Stimulated activated memory B cell treated with anti-CD40 and anti-IgM and Interleukin-4, amounts not matched to agents 10 μg/mL and 1 μg/mL and 100 μg/mL, for 72 hours (primary cell): Measurements from ENCODE around the gene LPAR1.
"Not testable (repeated sequence)": the region's sequence is repeated elsewhere in the genome, so short reads cannot be mapped to it uniquely, and the experiment has no call there.

Source experiments
- ATAC-seq: fragments of 150-1000 bp; cut with Tn5 transposase; 2 replicates; pipeline ENCODE4 v1.10.0; 2021
- H3K27ac Mint-ChIP-seq: one replicate; pipeline ENCODE4 v1.8.0; 2022; ENCODE audit warnings: mild to moderate bottlenecking, mixed read lengths
- H3K27me3 Mint-ChIP-seq: one replicate; pipeline ENCODE4 v1.8.0; 2022; ENCODE audit warnings: mixed read lengths
- H3K36me3 Mint-ChIP-seq: one replicate; pipeline ENCODE4 v1.8.0; 2022; ENCODE audit warnings: mixed read lengths
- H3K4me1 Mint-ChIP-seq: one replicate; pipeline ENCODE4 v1.8.0; 2022; ENCODE audit warnings: mixed read lengths
- H3K4me3 Mint-ChIP-seq: one replicate; pipeline ENCODE4 v1.8.0; 2022; ENCODE audit warnings: mild to moderate bottlenecking, moderate library complexity, mixed read lengths
- H3K9me3 Mint-ChIP-seq: one replicate; pipeline ENCODE4 v1.8.0; 2022; ENCODE audit warnings: mixed read lengths

The LPAR1 gene

GRCh38 chr9:110842169-110842568 is 196.1 kb downstream of the LPAR1 start:
- no peak for ATAC-seq
- Mint-ChIP-seq H3K27me3 (peaks cover 10% of the 10 kb centered on the region), H3K9me3 (peaks cover 11% of the 10 kb centered on the region), H3K4me1 (no peaks in the 10 kb centered on the region), H3K27ac (no peak overlapping the region), H3K36me3 (no peaks in the 10 kb centered on the region), H3K4me3 (no peak overlapping the region)

GRCh38 chr9:110837401-110838005 is 200.8 kb downstream of the LPAR1 start:
- Mint-ChIP-seq H3K27me3 (no peaks in the 10 kb centered on the region), H3K36me3 (no peaks in the 10 kb centered on the region), H3K27ac (no peak overlapping the region), H3K4me3 (no peak overlapping the region), H3K4me1 (no peaks in the 10 kb centered on the region), H3K9me3 (peaks cover 11% of the 10 kb centered on the region)
- ATAC-seq: no peak

GRCh38 chr9:110835859-110836271 is 202.4 kb downstream of the LPAR1 start:
- no peak for ATAC-seq
- no peak overlapping the region for H3K27ac Mint-ChIP-seq
- peaks cover 9% of the 10 kb centered on the region for H3K9me3 Mint-ChIP-seq
- H3K4me1 Mint-ChIP-seq: no peaks in the 10 kb centered on the region
- no peaks in the 10 kb centered on the region for H3K27me3 Mint-ChIP-seq
- H3K4me3 Mint-ChIP-seq: no peak overlapping the region
- H3K36me3 Mint-ChIP-seq: no peaks in the 10 kb centered on the region

GRCh38 chr9:110835404-110835803 is 202.9 kb downstream of the LPAR1 start:
- H3K36me3 Mint-ChIP-seq: no peaks in the 10 kb centered on the region
- no peak overlapping the region for H3K27ac Mint-ChIP-seq
- peaks cover 6% of the 10 kb centered on the region for H3K9me3 Mint-ChIP-seq
- no peaks in the 10 kb centered on the region for H3K4me1 Mint-ChIP-seq
- H3K4me3 Mint-ChIP-seq: no peak overlapping the region
- no peaks in the 10 kb centered on the region for H3K27me3 Mint-ChIP-seq
- ATAC-seq: no peak

- Mint-ChIP-seq H3K27me3 (no peaks in the 10 kb centered on the region), H3K9me3 (peaks cover 5% of the 10 kb centered on the region), H3K4me1 (no peaks in the 10 kb centered on the region), H3K4me3 (no peak overlapping the region), H3K36me3 (no peaks in the 10 kb centered on the region), H3K27ac (no peak overlapping the region)
- no peak for ATAC-seq
Measured at GRCh38 chr9:110832926-110833325, 205.3 kb downstream of the LPAR1 start.

- Mint-ChIP-seq H3K4me3 (no peak overlapping the region), H3K9me3 (peaks cover 4% of the 10 kb centered on the region), H3K36me3 (no peaks in the 10 kb centered on the region), H3K4me1 (no peaks in the 10 kb centered on the region), H3K27me3 (no peaks in the 10 kb centered on the region), H3K27ac (no peak overlapping the region)
- ATAC-seq: no peak
Measured at GRCh38 chr9:110830495-110830894, 207.8 kb downstream of the LPAR1 start.

- no peak for ATAC-seq
- H3K27ac Mint-ChIP-seq: no peak overlapping the region
- H3K36me3 Mint-ChIP-seq: no peaks in the 10 kb centered on the region
Measured at GRCh38 chr9:110828264-110828663, 210.0 kb downstream of the LPAR1 start.

GRCh38 chr9:110826400-110826799 is 211.9 kb downstream of the LPAR1 start:
- H3K9me3 Mint-ChIP-seq: peaks cover 17% of the 10 kb centered on the region
- H3K4me3 Mint-ChIP-seq, H3K27me3 Mint-ChIP-seq, H3K4me1 Mint-ChIP-seq, ATAC-seq, H3K27ac Mint-ChIP-seq, H3K36me3 Mint-ChIP-seq: not testable (repeated sequence)

More at GRCh38 chr9:110828264-110828663, 210.0 kb downstream of the LPAR1 start:
- H3K4me1 Mint-ChIP-seq: no peaks in the 10 kb centered on the region
- H3K9me3 Mint-ChIP-seq: peaks cover 15% of the 10 kb centered on the region
- no peak overlapping the region for H3K4me3 Mint-ChIP-seq
- no peaks in the 10 kb centered on the region for H3K27me3 Mint-ChIP-seq

GRCh38 chr9:110825950-110826349 is 212.3 kb downstream of the LPAR1 start:
- no peak overlapping the region for H3K27ac Mint-ChIP-seq
- no peak overlapping the region for H3K4me3 Mint-ChIP-seq
- peaks cover 17% of the 10 kb centered on the region for H3K9me3 Mint-ChIP-seq
- no peaks in the 10 kb centered on the region for H3K27me3 Mint-ChIP-seq
- no peaks in the 10 kb centered on the region for H3K36me3 Mint-ChIP-seq
- ATAC-seq: no peak
- H3K4me1 Mint-ChIP-seq: no peaks in the 10 kb centered on the region

GRCh38 chr9:110825129-110825528 is 213.1 kb downstream of the LPAR1 start:
- not testable (repeated sequence) for H3K27ac Mint-ChIP-seq, H3K27me3 Mint-ChIP-seq, ATAC-seq, H3K36me3 Mint-ChIP-seq, H3K4me3 Mint-ChIP-seq, H3K4me1 Mint-ChIP-seq
- peaks cover 17% of the 10 kb centered on the region for H3K9me3 Mint-ChIP-seq
